ENCODE results near the gene HMGB3.
"Not testable (repeated sequence)": the region's sequence is repeated elsewhere in the genome, so short reads cannot be mapped to it uniquely, and the experiment has no call there.

Gene HMGB3

GRCh38 chrX:150977411-150978162, 5.5 kb upstream of the HMGB3 start:
- no peak for DNase-seq (ENCODE audit: low read depth, low spot score)

- DNase-seq (ENCODE audit: low read depth, low spot score) = no peak
Measured at GRCh38 chrX:150980186-150980585, 2.9 kb upstream of the HMGB3 start.

- no peak for DNase-seq (ENCODE audit: low read depth, low spot score)
Measured at GRCh38 chrX:150980711-150981110, 2.4 kb upstream of the HMGB3 start.

GRCh38 chrX:150982235-150982787, 824 bp upstream of the HMGB3 start:
- no peak for DNase-seq (ENCODE audit: low read depth, low spot score)

GRCh38 chrX:150983521-150984168, 510 bp downstream of the HMGB3 start:
- DNase-seq (ENCODE audit: low read depth, low spot score) = no peak

- no peak for DNase-seq (ENCODE audit: low read depth, low spot score)
Measured at GRCh38 chrX:150984169-150984824, 1.2 kb downstream of the HMGB3 start.

- DNase-seq (ENCODE audit: low read depth, low spot score) = not testable (repeated sequence)
Measured at GRCh38 chrX:150987687-150988086, 4.6 kb downstream of the HMGB3 start.

GRCh38 chrX:150989420-150989819, 6.3 kb downstream of the HMGB3 start:
- no peak for DNase-seq (ENCODE audit: low read depth, low spot score)

GRCh38 chrX:150990910-150991309, 7.8 kb downstream of the HMGB3 start:
- no peak for DNase-seq (ENCODE audit: low read depth, low spot score)

- no peak for DNase-seq (ENCODE audit: low read depth, low spot score)
Measured at GRCh38 chrX:151000861-151001331, 17.8 kb downstream of the HMGB3 start.

- DNase-seq (ENCODE audit: low read depth, low spot score) = no peak
Measured at GRCh38 chrX:151004085-151004484, 20.9 kb downstream of the HMGB3 start.

GRCh38 chrX:151006410-151007109, 23.4 kb downstream of the HMGB3 start:
- no peak for DNase-seq (ENCODE audit: low read depth, low spot score)

GRCh38 chrX:151009582-151009981, 26.4 kb downstream of the HMGB3 start:
- no peak for DNase-seq (ENCODE audit: low read depth, low spot score)

GRCh38 chrX:151013164-151013743, 30.1 kb downstream of the HMGB3 start:
- no peak for DNase-seq (ENCODE audit: low read depth, low spot score)

- DNase-seq (ENCODE audit: low read depth, low spot score) = no peak
Measured at GRCh38 chrX:151015684-151016083, 32.5 kb downstream of the HMGB3 start.

GRCh38 chrX:151019856-151020255, 36.7 kb downstream of the HMGB3 start:
- no peak for DNase-seq (ENCODE audit: low read depth, low spot score)

GRCh38 chrX:151030845-151031244, 47.7 kb downstream of the HMGB3 start:
- DNase-seq (ENCODE audit: low read depth, low spot score) = no peak

GRCh38 chrX:151031391-151031975, 48.3 kb downstream of the HMGB3 start:
- no peak for DNase-seq (ENCODE audit: low read depth, low spot score)

- no peak for DNase-seq (ENCODE audit: low read depth, low spot score)
Measured at GRCh38 chrX:151039351-151039750, 56.2 kb downstream of the HMGB3 start.

All from iPS DF 19.7 (cell line).